Measurements from ENCODE around the gene ADAMTSL4. TPM values are rescaled to one million over a fixed set of nuclear protein-coding genes. Genes with fewer than 3 reads are reported as not detected.
A peak's percentile ranks its signal among the peaks of the same experiment; 100 is the strongest.

The ADAMTSL4 gene
- total and polyA plus RNA-seq, 9 of the 15 experiments (the other 6 are each of a cell fraction or from before 2014, with no cell fraction given): 12.7 to 212 (median 35.6) TPM

DNA sequence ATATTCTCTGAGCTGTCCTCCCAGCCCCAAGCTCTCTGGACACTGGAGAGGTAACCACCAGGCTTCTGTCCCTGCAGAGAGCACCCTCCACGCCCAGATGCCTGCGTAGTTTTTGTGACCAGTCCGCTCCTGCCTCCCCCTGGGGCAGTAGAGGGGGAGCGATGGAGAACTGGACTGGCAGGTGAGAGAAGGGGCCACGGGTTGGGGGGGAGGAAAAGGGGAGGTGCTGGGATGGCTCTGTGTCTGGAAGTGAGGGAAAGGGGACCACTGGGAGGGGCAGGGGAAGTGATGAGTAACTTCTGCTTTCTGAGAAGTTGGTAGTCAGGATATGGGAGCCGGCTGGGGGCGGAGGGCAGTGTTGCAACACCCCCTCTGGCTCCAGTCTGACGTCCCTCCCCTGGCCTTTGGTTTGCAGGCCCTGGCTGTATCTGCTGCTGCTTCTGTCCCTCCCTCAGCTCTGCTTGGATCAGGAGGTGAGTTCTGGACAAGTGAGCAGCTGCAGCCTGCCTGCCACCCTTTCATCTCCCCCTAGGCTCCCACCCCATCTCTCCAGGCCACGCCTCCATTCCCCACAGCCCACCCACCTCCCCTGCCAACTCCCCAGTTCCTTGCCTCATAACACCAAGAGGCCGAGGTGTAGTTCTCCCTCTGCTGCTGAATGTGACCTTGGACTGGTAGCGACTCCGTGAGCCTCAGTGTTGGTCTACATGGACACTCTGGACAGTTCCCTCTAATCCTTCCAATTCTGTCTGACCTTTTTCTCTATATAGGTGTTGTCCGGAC is 3.1 kb downstream of the ADAMTSL4 start (continued):
- TF ChIP-seq, protein P1, sequence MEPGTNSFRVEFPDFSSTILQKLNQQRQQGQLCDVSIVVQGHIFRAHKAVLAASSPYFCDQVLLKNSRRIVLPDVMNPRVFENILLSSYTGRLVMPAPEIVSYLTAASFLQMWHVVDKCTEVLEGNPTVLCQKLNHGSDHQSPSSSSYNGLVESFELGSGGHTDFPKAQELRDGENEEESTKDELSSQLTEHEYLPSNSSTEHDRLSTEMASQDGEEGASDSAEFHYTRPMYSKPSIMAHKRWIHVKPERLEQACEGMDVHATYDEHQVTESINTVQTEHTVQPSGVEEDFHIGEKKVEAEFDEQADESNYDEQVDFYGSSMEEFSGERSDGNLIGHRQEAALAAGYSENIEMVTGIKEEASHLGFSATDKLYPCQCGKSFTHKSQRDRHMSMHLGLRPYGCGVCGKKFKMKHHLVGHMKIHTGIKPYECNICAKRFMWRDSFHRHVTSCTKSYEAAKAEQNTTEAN (CRISPR knock-in tag; IDR thresholded peaks at IDR 0.05): no peak
- TF ChIP-seq KHSRP (IDR thresholded peaks at IDR 0.05): no peak
- no peak for TF ChIP-seq BRCA1 (IDR thresholded peaks at IDR 0.05)
- no peak for TF ChIP-seq BRCA1 (CRISPR knock-in tag; IDR thresholded peaks at IDR 0.05)
- TF ChIP-seq, protein P2, sequence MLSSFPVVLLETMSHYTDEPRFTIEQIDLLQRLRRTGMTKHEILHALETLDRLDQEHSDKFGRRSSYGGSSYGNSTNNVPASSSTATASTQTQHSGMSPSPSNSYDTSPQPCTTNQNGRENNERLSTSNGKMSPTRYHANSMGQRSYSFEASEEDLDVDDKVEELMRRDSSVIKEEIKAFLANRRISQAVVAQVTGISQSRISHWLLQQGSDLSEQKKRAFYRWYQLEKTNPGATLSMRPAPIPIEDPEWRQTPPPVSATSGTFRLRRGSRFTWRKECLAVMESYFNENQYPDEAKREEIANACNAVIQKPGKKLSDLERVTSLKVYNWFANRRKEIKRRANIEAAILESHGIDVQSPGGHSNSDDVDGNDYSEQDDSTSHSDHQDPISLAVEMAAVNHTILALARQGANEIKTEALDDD (IDR thresholded peaks at IDR 0.05): peak; percentile 54; the same call in 1 of the 2 replicates
- no peak for TF ChIP-seq ZNF23 (CRISPR knock-in tag; IDR thresholded peaks at IDR 0.05)
- TF ChIP-seq ZNF232 (CRISPR knock-in tag; IDR thresholded peaks at IDR 0.05): no peak
- no peak for TF ChIP-seq KAT7 (CRISPR knock-in tag; IDR thresholded peaks at IDR 0.05; ENCODE audit: borderline replicate concordance)
- no peak for TF ChIP-seq ZNF124 (CRISPR knock-in tag; IDR thresholded peaks at IDR 0.05)
- no peak for TF ChIP-seq TARDBP (IDR thresholded peaks at IDR 0.05)
- TF ChIP-seq CBX2 (IDR thresholded peaks at IDR 0.05; ENCODE audit: insufficient read depth, low read length, poor library complexity, severe bottlenecking): no peak
- TF ChIP-seq CBFA2T2 (conservative IDR thresholded peaks at IDR 0.05): no peak
- no peak for TF ChIP-seq E2F3 (CRISPR knock-in tag; IDR thresholded peaks at IDR 0.05)
- TF ChIP-seq, protein P3, sequence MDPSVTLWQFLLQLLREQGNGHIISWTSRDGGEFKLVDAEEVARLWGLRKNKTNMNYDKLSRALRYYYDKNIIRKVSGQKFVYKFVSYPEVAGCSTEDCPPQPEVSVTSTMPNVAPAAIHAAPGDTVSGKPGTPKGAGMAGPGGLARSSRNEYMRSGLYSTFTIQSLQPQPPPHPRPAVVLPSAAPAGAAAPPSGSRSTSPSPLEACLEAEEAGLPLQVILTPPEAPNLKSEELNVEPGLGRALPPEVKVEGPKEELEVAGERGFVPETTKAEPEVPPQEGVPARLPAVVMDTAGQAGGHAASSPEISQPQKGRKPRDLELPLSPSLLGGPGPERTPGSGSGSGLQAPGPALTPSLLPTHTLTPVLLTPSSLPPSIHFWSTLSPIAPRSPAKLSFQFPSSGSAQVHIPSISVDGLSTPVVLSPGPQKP (CRISPR knock-in tag; IDR thresholded peaks at IDR 0.05): no peak
- peak; percentile 68 for TF ChIP-seq SUPT5H (IDR thresholded peaks at IDR 0.05)
- TF ChIP-seq, protein P4, sequence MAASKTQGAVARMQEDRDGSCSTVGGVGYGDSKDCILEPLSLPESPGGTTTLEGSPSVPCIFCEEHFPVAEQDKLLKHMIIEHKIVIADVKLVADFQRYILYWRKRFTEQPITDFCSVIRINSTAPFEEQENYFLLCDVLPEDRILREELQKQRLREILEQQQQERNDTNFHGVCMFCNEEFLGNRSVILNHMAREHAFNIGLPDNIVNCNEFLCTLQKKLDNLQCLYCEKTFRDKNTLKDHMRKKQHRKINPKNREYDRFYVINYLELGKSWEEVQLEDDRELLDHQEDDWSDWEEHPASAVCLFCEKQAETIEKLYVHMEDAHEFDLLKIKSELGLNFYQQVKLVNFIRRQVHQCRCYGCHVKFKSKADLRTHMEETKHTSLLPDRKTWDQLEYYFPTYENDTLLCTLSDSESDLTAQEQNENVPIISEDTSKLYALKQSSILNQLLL (CRISPR knock-in tag; IDR thresholded peaks at IDR 0.05; ENCODE audit: borderline replicate concordance): no peak
- TF ChIP-seq NCOA2 (IDR thresholded peaks at IDR 0.05; ENCODE audit: partially characterized antibody in 2 of 2): no peak
- TF ChIP-seq, protein P5, sequence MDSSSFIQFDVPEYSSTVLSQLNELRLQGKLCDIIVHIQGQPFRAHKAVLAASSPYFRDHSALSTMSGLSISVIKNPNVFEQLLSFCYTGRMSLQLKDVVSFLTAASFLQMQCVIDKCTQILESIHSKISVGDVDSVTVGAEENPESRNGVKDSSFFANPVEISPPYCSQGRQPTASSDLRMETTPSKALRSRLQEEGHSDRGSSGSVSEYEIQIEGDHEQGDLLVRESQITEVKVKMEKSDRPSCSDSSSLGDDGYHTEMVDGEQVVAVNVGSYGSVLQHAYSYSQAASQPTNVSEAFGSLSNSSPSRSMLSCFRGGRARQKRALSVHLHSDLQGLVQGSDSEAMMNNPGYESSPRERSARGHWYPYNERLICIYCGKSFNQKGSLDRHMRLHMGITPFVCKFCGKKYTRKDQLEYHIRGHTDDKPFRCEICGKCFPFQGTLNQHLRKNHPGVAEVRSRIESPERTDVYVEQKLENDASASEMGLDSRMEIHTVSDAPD (CRISPR knock-in tag; IDR thresholded peaks at IDR 0.05): no peak
- no peak for TF ChIP-seq GABPB2 (CRISPR knock-in tag; conservative IDR thresholded peaks at IDR 0.05)
- no peak for TF ChIP-seq ZNF212 (CRISPR knock-in tag; IDR thresholded peaks at IDR 0.05)
- TF ChIP-seq SRF (CRISPR knock-in tag; IDR thresholded peaks at IDR 0.05): no peak
- TF ChIP-seq ASH1L (IDR thresholded peaks at IDR 0.05; ENCODE audit: borderline replicate concordance, low read depth, partially characterized antibody): no peak
- TF ChIP-seq DIDO1 (tag; IDR thresholded peaks at IDR 0.05; ENCODE audit: low read depth): no peak
- no peak for TF ChIP-seq ZNF583 (CRISPR knock-in tag; IDR thresholded peaks at IDR 0.05)
- no peak for TF ChIP-seq RFX5 (IDR thresholded peaks at IDR 0.05; ENCODE audit: low read depth, low read length)

Data from K562 (cell line).